ENCODE data around the gene SV2B.

Gene SV2B

GRCh38 chr15:91234759-91235158, 134.7 kb downstream of the SV2B start:
- DNase-seq: no peak

GRCh38 chr15:91235376-91235775, 135.3 kb downstream of the SV2B start:
- no peak for DNase-seq

- no peak for DNase-seq
These were observed 137.4 kb downstream of the SV2B start for GRCh38 chr15:91237445-91237844.

- DNase-seq: no peak
These were observed 138.8 kb downstream of the SV2B start for GRCh38 chr15:91238644-91239425.

- DNase-seq: no peak
These were observed 143.8 kb downstream of the SV2B start for GRCh38 chr15:91243826-91244225.

GRCh38 chr15:91244919-91245318, 144.9 kb downstream of the SV2B start:
- DNase-seq: no peak

GRCh38 chr15:91246998-91247397, 146.9 kb downstream of the SV2B start:
- no peak for DNase-seq

GRCh38 chr15:91249591-91249990, 149.5 kb downstream of the SV2B start:
- no peak for DNase-seq

- DNase-seq: no peak
These were observed 152.3 kb downstream of the SV2B start for GRCh38 chr15:91252322-91252721.

- DNase-seq: no peak
These were observed 152.7 kb downstream of the SV2B start for GRCh38 chr15:91252756-91253155.

GRCh38 chr15:91253605-91254004, 153.5 kb downstream of the SV2B start:
- DNase-seq: no peak

- DNase-seq: no peak
These were observed 154.7 kb downstream of the SV2B start for GRCh38 chr15:91254766-91255165.

- DNase-seq: no peak
These were observed 155.7 kb downstream of the SV2B start for GRCh38 chr15:91255670-91256192.

GRCh38 chr15:91257746-91258414, 157.8 kb downstream of the SV2B start:
- no peak for DNase-seq

GRCh38 chr15:91258415-91258759, 158.3 kb downstream of the SV2B start:
- no peak for DNase-seq

GRCh38 chr15:91259077-91259476, 159.0 kb downstream of the SV2B start:
- DNase-seq: no peak

GRCh38 chr15:91261345-91261744, 161.3 kb downstream of the SV2B start:
- DNase-seq: no peak

GRCh38 chr15:91263632-91264531, 163.8 kb downstream of the SV2B start:
- DNase-seq: no peak

- DNase-seq: no peak
These were observed 164.7 kb downstream of the SV2B start for GRCh38 chr15:91264651-91265351.

GRCh38 chr15:91265416-91265940, 165.4 kb downstream of the SV2B start:
- DNase-seq: no peak

- DNase-seq: no peak
These were observed 168.5 kb downstream of the SV2B start for GRCh38 chr15:91268510-91268909.

GRCh38 chr15:91270747-91271146, 170.7 kb downstream of the SV2B start:
- DNase-seq: no peak
